Sigmoid colon (tissue), 7 donors: ENCODE data around the gene HMOX1. TPM values are rescaled to one million over a fixed set of nuclear protein-coding genes. Genes with fewer than 3 reads are reported as not detected.
"Not testable (repeated sequence)": the region's sequence is repeated elsewhere in the genome, so short reads cannot be mapped to it uniquely, and the experiment has no call there.

Experiments
- DNase-seq: peaks from one replicate; pipeline ENCODE4 v3.0.0-alpha.2; 2019
- H3K27ac ChIP-seq, 4 donors: fragments of 200-600 bp; sonication (generic); one replicate each; pipeline ENCODE4 v1.5.1; 2016 to 2019; ENCODE audit warnings: mild to moderate bottlenecking in 1 of 4
- H3K27me3 ChIP-seq, 3 donors: fragments of 200-600 bp; sonication (generic); one replicate each; pipeline ENCODE4 v1.5.1; 2019; ENCODE audit warnings: mild to moderate bottlenecking in 1 of 3
- H3K36me3 ChIP-seq, 4 donors: fragments of 200-600 bp; sonication (generic); one replicate each; pipeline ENCODE4 v1.5.1; 2016 to 2019
- H3K4me1 ChIP-seq, 4 donors: fragments of 200-600 bp; sonication (generic); one replicate each; pipeline ENCODE4 v1.5.1; 2017 to 2019
- H3K4me3 ChIP-seq, 4 donors: fragments of 200-600 bp; sonication (generic); one replicate each; pipeline ENCODE4 v1.5.1; 2017 to 2019; ENCODE audit warnings: mild to moderate bottlenecking in 2 of 4, moderate library complexity in 1 of 4
- H3K9me3 ChIP-seq, 4 donors: fragments of 200-600 bp in 3 of 4; sonication (generic) in 3 of 4; one replicate each; pipeline versions ENCODE4 v1.5.1 to v1.6.1; 2013 to 2019
- EP300 ChIP-seq, 4 donors: sonication (generic); formaldehyde crosslinking; IDR thresholded peaks; one replicate each; pipeline ENCODE4 v1.6.1; 2017; ENCODE audit warnings: antibody characterized with exemption in 4 of 4
- POLR2A ChIP-seq, 2 donors: fragments of 450-650 bp; IDR thresholded peaks; one replicate each; pipeline ENCODE4 v1.6.1; 2016; ENCODE audit warnings: antibody characterized with exemption in 2 of 2, mild to moderate bottlenecking in 2 of 2, moderate library complexity in 2 of 2
- POLR2AphosphoS5 ChIP-seq, 4 donors: sonication (generic); formaldehyde crosslinking; IDR thresholded peaks; one replicate each; pipeline ENCODE4 v1.6.1; 2017; ENCODE audit warnings: antibody characterized with exemption in 4 of 4
- WGBS, 2 donors: extraction: QIAGEN DNeasy Blood & Tissue Kit; methylation state at CpG; one replicate each; pipeline ENCODE4 v1.1.7; 2013; 5-methylcytosine and 5-hydroxymethylcytosine counted together
- intact Hi-C: fragments of 100-400 bp; cut with DNase I; formaldehyde crosslinking; loops from one replicate; pipeline ENCODE4 v1.15.1; 2023
- polyA plus RNA-seq, 3 donors: library from polyadenylated mRNA; stranded (reverse); fragments of 200-250 nt; gene quantifications; one replicate each; pipeline ENCODE4 v1.2.3, GENCODE V29; 2013
- total RNA-seq, 4 donors: library from RNA; depleted of rRNA; stranded (reverse); fragments of >200 nt; gene quantifications; one replicate each; pipeline ENCODE4 v1.1.0, GENCODE V29; 2016
- TF ChIP-seq, protein P1 (sequence below), 4 experiments: fragments of 450-650 bp in 3 of 4; fragments of 200-600 bp in 1 of 4; IDR thresholded peaks; one replicate each; pipeline ENCODE4 v1.5.1; 2016 to 2019; ENCODE audit warnings: antibody characterized with exemption in 4 of 4, mild to moderate bottlenecking in 3 of 4, moderate library complexity in 2 of 4
- donor health status: healthy with polysubstance abuse.
- donor health status: Bipolar disorder and iron deficiency.
- donor health status: healthy.

HMOX1 gene
- total and polyA plus RNA-seq, 7 donors: 5.0 to 138 (median 35.5) TPM

DNA sequence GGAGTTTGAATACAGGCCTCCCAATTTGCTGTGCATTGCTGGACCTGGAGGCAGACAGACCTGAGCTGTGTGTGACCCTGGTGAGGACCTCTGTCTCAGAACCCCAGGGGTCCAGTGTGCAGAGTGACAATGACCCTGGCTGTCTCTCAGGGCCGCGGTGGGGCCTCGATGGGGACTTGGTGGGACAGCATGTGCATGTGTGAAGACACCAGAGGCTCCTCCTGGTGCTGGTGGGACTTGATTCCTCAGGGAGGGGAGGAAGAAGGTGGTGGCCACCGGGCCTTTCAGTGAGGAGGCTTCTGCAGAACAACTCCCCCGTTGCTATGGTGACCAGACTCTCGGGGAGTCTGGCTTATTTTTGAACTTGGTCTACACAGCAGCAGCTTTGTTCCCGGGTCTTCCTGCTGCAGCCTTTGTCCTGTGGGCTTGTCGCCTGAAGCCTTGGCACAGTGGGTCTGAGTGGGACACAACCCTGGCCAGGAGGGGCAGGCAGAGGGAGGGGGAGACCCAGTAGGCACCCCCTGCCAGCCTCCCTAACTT lies 54.4 kb downstream of the HMOX1 start:
- H3K27ac ChIP-seq: no peak overlapping the region
- 84 to 86% methylated on average over 8 of the region's 8 CpGs for WGBS, 2 donors
- no peak for TF ChIP-seq EP300 (IDR thresholded peaks at IDR 0.05)
- TF ChIP-seq, protein P1, sequence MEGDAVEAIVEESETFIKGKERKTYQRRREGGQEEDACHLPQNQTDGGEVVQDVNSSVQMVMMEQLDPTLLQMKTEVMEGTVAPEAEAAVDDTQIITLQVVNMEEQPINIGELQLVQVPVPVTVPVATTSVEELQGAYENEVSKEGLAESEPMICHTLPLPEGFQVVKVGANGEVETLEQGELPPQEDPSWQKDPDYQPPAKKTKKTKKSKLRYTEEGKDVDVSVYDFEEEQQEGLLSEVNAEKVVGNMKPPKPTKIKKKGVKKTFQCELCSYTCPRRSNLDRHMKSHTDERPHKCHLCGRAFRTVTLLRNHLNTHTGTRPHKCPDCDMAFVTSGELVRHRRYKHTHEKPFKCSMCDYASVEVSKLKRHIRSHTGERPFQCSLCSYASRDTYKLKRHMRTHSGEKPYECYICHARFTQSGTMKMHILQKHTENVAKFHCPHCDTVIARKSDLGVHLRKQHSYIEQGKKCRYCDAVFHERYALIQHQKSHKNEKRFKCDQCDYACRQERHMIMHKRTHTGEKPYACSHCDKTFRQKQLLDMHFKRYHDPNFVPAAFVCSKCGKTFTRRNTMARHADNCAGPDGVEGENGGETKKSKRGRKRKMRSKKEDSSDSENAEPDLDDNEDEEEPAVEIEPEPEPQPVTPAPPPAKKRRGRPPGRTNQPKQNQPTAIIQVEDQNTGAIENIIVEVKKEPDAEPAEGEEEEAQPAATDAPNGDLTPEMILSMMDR (IDR thresholded peaks at IDR 0.05): no peak
- no peak for TF ChIP-seq POLR2AphosphoS5 (IDR thresholded peaks at IDR 0.05)
- no peak for TF ChIP-seq POLR2A (IDR thresholded peaks at IDR 0.05)
- intact Hi-C loops: no loop called here
- H3K4me1 ChIP-seq: peaks cover 0 to 22% (median 19%) of the 10 kb centered on the region in 4 donors
- no peak for DNase-seq
- no peaks in the 10 kb centered on the region for H3K36me3 ChIP-seq
- peaks cover 0 to 8% (median 7%) of the 10 kb centered on the region in 4 donors for H3K9me3 ChIP-seq
- H3K4me3 ChIP-seq: no peak overlapping the region
- H3K27me3 ChIP-seq: no peaks in the 10 kb centered on the region

DNA sequence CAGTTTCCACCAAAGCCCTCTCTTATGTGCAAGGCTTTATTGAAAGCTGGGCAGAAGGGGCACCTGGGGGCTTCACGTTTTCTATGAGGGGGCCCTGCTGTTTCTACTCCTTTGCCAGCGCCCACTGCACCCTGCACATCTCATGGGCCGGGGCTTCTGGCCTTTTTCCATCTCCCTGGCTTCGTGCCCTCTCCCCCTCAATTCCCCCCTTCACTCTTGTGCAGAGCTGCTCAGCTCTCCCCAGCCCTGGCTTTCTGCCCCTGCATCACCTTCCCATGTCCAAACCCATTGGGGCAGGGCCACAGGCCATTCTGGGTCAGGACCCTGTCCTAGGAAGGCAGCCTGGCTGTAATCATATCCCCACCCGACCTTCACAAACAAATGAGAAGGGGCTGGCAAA lies 55.5 kb downstream of the HMOX1 start:
- no peak for DNase-seq
- Histone ChIP-seq H3K27ac (no peak overlapping the region), H3K4me1 (peaks cover 0 to 15% (median 14%) of the 10 kb centered on the region in 4 donors), H3K4me3 (no peak overlapping the region), H3K27me3 (no peaks in the 10 kb centered on the region), H3K36me3 (no peaks in the 10 kb centered on the region), H3K9me3 (peaks cover 0 to 8% (median 7%) of the 10 kb centered on the region in 4 donors)
- TF ChIP-seq, protein P1 (IDR thresholded peaks at IDR 0.05): no peak
- TF ChIP-seq POLR2A (IDR thresholded peaks at IDR 0.05) (no peak), EP300 (IDR thresholded peaks at IDR 0.05) (no peak), POLR2AphosphoS5 (IDR thresholded peaks at IDR 0.05) (no peak)
- 74 to 80% methylated on average over 5 of the region's 5 CpGs for WGBS, 2 donors
- intact Hi-C loops: no loop called here

DNA sequence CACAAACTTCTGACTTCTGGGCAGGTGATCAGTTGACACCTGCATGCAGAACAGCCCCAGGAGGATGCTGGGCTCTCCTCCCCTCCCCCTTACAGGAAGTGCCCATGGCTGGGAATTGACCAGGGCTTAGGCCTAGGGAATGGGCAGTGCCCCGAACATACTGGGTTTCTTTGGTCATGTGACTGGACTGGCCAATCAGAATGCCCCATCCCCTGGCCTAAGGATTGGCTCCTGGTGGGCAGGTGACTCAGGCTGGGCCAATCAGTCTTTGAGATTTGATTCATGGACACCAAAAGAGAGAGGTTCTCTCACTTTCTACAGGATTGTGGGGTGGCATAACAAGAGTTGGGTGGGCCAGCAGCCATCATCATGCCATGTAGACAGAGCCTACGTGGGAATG lies 56.2 kb downstream of the HMOX1 start:
- peaks cover 0 to 10% (median 8%) of the 10 kb centered on the region in 4 donors for H3K4me1 ChIP-seq
- no peak overlapping the region for H3K4me3 ChIP-seq
- no peaks in the 10 kb centered on the region for H3K27me3 ChIP-seq
- H3K9me3 ChIP-seq: peaks cover 0 to 8% (median 7%) of the 10 kb centered on the region in 4 donors
- no peaks in the 10 kb centered on the region for H3K36me3 ChIP-seq
- 90 to 93% methylated on average over 2 of the region's 2 CpGs for WGBS, 2 donors
- intact Hi-C loops: no loop called here
- no peak for DNase-seq
- no peak for TF ChIP-seq EP300 (IDR thresholded peaks at IDR 0.05)
- no peak for TF ChIP-seq POLR2AphosphoS5 (IDR thresholded peaks at IDR 0.05)
- TF ChIP-seq, protein P1 (IDR thresholded peaks at IDR 0.05): no peak
- no peak for TF ChIP-seq POLR2A (IDR thresholded peaks at IDR 0.05)
- no peak overlapping the region for H3K27ac ChIP-seq

DNA sequence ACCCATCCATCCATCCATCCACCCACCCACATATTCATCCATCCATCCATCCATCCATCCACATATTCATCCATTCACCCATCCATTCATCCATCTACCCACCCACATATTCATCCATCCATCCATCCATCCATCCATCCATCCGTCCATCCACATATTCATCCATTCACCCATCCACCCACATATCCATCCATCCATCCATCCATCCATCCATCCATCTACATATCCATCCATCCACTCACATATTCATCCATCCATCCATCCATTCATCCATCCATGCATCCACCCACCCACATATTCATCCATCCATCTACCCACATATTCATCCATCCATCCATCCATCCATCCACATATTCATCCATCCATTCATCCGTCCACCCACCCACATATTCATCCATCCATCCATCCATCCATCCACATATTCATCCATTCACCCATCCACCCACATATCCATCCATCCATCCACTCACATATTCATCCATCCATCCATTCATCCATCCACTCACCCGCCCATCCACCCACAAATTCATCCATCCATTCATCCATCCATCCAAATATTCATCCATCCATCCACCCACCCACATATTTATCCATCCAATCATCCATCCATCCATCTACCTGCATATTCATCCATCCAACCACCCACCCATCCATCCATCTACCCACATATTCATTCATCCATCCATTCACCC lies 57.9 kb downstream of the HMOX1 start:
- H3K4me3 ChIP-seq, intact Hi-C loops, DNase-seq, H3K9me3 ChIP-seq, H3K27ac ChIP-seq, H3K36me3 ChIP-seq, H3K27me3 ChIP-seq: not testable (repeated sequence)
- peaks cover 0 to 10% (median 0%) of the 10 kb centered on the region in 4 donors for H3K4me1 ChIP-seq
- 63 to 65% methylated on average over 3 of the region's 3 CpGs for WGBS, 2 donors

DNA sequence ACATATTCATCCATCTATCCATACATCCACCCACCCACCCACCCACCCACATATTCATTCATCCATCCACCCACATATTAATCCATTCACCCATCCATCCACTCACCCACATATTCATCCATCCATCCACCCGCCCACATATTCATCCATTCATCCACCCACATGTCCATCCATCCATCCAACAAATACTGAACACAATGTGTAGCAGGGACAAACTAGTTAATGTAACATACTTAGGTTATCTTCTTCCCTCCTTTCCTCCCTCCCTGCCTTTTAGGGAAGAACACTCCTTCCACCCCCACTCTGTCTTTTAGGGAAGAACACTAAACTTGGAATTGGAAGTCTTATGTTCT lies 58.4 kb downstream of the HMOX1 start:
- TF ChIP-seq, protein P1 (IDR thresholded peaks at IDR 0.05): no peak
- TF ChIP-seq EP300 (IDR thresholded peaks at IDR 0.05): no peak
- no peak for TF ChIP-seq POLR2A (IDR thresholded peaks at IDR 0.05)
- no peak for TF ChIP-seq POLR2AphosphoS5 (IDR thresholded peaks at IDR 0.05)
- intact Hi-C loops: no loop called here
- H3K9me3 ChIP-seq: no peaks in the 10 kb centered on the region
- DNase-seq: no peak
- peaks cover 0 to 15% (median 2%) of the 10 kb centered on the region in 4 donors for H3K4me1 ChIP-seq
- no peaks in the 10 kb centered on the region for H3K36me3 ChIP-seq
- no peak overlapping the region for H3K4me3 ChIP-seq
- 91 to 95% methylated on average over 1 of the region's 1 CpG for WGBS, 2 donors
- H3K27me3 ChIP-seq: no peaks in the 10 kb centered on the region
- no peak overlapping the region for H3K27ac ChIP-seq
